ENCODE data around the gene TGM3.

TGM3 gene

DNA sequence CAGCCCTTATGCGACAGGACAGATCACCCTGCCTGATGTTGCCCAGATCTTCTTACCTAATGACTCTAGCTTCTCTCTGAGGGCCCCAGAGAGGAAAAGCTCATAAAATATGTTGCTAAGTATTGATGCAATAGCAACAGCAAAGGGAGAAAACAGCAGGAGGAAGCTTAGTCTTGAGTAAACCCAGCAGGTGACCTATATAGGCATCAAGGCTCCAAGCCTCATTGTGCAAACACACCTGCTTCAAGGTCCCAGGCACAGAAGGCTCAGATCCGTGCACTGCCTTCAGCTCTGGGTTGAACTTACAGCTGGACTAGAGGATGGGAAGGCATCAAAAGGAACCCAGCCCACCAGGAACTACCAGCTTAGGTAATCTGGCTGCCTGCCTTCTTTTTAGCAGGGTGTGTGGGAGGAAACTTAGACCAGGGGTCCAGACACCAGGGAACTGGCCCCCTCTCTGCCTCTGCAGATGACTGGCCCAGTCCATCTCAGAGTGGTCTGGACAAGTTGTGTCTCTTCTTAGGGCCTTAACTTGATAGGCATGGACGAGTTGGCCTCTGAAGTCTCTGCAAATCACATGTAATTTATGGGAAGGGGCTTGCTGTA, 34.4 kb downstream of the TGM3 start:
- Histone ChIP-seq H3K23ac (ENCODE audit: low read length in 2 of 2) (no peak overlapping the region), H3K27ac (ENCODE audit: low read length, poor library complexity, severe bottlenecking) (no peak overlapping the region), H2BK5ac (ENCODE audit: low read depth, low read length, poor library complexity, severe bottlenecking) (no peak overlapping the region), H2BK120ac (ENCODE audit: low read depth, low read length) (no peak overlapping the region), H3K18ac (ENCODE audit: low read depth in 1 of 2, low read length in 2 of 2) (no peak overlapping the region), H2BK15ac (ENCODE audit: low read depth, poor library complexity, severe bottlenecking) (no peak overlapping the region), H3K4ac (ENCODE audit: low read depth in 1 of 2, low read length in 2 of 2) (no peak overlapping the region), H3K4me1 (ENCODE audit: control insufficient read depth, insufficient read depth, low read depth, low read length) (peaks cover 2% of the 10 kb centered on the region), H3K79me1 (replicated peaks; ENCODE audit: low read length, poor library complexity, severe bottlenecking) (no peaks in the 10 kb centered on the region), H2AK5ac (ENCODE audit: low read length, severe bottlenecking) (no peak overlapping the region), H4K91ac (ENCODE audit: low read length) (no peak overlapping the region), H3K27me3 (ENCODE audit: control insufficient read depth in 1 of 2, insufficient read depth in 1 of 2, low read length in 2 of 2) (peaks cover 4 to 59% of the 10 kb centered on the region in 2 experiments), H3K9me3 (ENCODE audit: control insufficient read depth, low read length) (no peaks in the 10 kb centered on the region), H3K4me2 (ENCODE audit: low read length, poor library complexity, severe bottlenecking) (no peak overlapping the region), H3K14ac (ENCODE audit: low read length in 2 of 2) (no peak overlapping the region), H2AFZ (ENCODE audit: low read depth, low read length) (no peak overlapping the region), H3K36me3 (ENCODE audit: control insufficient read depth in 1 of 2, insufficient read depth in 2 of 2, low read depth in 1 of 2, low read length in 2 of 2) (no peaks in the 10 kb centered on the region), H3K9ac (ENCODE audit: low read length) (no peak overlapping the region), H3K4me3 (ENCODE audit: insufficient read depth in 1 of 2, low read depth in 1 of 2, low read length in 2 of 2) (no peak overlapping the region), H4K8ac (ENCODE audit: low read length) (no peak overlapping the region), H2BK12ac (ENCODE audit: low read length in 2 of 2) (no peak overlapping the region)
- 40% methylated on average over 2 of the region's 3 CpGs for WGBS
- no peak for DNase-seq

DNA sequence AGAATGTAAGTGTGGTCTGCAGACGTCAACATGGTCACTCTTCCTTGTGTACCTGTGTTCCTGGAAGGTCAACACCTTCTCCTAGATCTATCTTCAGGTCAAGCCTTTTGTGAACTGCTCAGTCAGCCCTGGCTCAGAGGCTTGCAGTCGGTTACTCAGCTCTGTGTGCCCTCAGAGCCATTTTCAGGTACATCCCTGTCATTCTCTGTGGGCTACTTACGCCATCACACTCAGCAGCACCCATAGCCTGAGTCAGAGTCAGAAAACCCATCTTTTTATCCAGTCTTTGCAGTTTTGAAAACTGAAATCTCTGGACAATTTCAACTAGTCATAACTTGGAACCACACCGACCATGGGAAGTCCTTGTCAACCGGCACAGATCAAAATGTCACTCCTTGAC, 35.3 kb downstream of the TGM3 start:
- H2AFZ ChIP-seq (ENCODE audit: low read depth, low read length) = no peak overlapping the region
- H3K4ac ChIP-seq (ENCODE audit: low read depth in 1 of 2, low read length in 2 of 2) = no peak overlapping the region
- H4K91ac ChIP-seq (ENCODE audit: low read length) = no peak overlapping the region
- no peak overlapping the region for H2BK12ac ChIP-seq (ENCODE audit: low read length in 2 of 2)
- H2BK15ac ChIP-seq (ENCODE audit: low read depth, poor library complexity, severe bottlenecking) = no peak overlapping the region
- 65% methylated on average over 5 of the region's 5 CpGs for WGBS
- no peak overlapping the region for H3K4me3 ChIP-seq (ENCODE audit: insufficient read depth in 1 of 2, low read depth in 1 of 2, low read length in 2 of 2)
- H3K27ac ChIP-seq (ENCODE audit: low read length, poor library complexity, severe bottlenecking) = no peak overlapping the region
- H4K8ac ChIP-seq (ENCODE audit: low read length) = no peak overlapping the region
- H3K18ac ChIP-seq (ENCODE audit: low read depth in 1 of 2, low read length in 2 of 2) = no peak overlapping the region
- H3K27me3 ChIP-seq (ENCODE audit: control insufficient read depth in 1 of 2, insufficient read depth in 1 of 2, low read length in 2 of 2) = peaks cover 8 to 62% of the 10 kb centered on the region in 2 experiments
- no peak overlapping the region for H2BK120ac ChIP-seq (ENCODE audit: low read depth, low read length)
- DNase-seq = no peak
- H3K4me1 ChIP-seq (ENCODE audit: control insufficient read depth, insufficient read depth, low read depth, low read length) = peaks cover 2% of the 10 kb centered on the region
- no peak overlapping the region for H2AK5ac ChIP-seq (ENCODE audit: low read length, severe bottlenecking)
- no peak overlapping the region for H3K14ac ChIP-seq (ENCODE audit: low read length in 2 of 2)
- no peaks in the 10 kb centered on the region for H3K36me3 ChIP-seq (ENCODE audit: control insufficient read depth in 1 of 2, insufficient read depth in 2 of 2, low read depth in 1 of 2, low read length in 2 of 2)
- no peaks in the 10 kb centered on the region for H3K79me1 ChIP-seq (replicated peaks; ENCODE audit: low read length, poor library complexity, severe bottlenecking)
- no peak overlapping the region for H3K9ac ChIP-seq (ENCODE audit: low read length)
- H3K23ac ChIP-seq (ENCODE audit: low read length in 2 of 2) = no peak overlapping the region
- no peak overlapping the region for H2BK5ac ChIP-seq (ENCODE audit: low read depth, low read length, poor library complexity, severe bottlenecking)
- no peaks in the 10 kb centered on the region for H3K9me3 ChIP-seq (ENCODE audit: control insufficient read depth, low read length)
- H3K4me2 ChIP-seq (ENCODE audit: low read length, poor library complexity, severe bottlenecking) = no peak overlapping the region

DNA sequence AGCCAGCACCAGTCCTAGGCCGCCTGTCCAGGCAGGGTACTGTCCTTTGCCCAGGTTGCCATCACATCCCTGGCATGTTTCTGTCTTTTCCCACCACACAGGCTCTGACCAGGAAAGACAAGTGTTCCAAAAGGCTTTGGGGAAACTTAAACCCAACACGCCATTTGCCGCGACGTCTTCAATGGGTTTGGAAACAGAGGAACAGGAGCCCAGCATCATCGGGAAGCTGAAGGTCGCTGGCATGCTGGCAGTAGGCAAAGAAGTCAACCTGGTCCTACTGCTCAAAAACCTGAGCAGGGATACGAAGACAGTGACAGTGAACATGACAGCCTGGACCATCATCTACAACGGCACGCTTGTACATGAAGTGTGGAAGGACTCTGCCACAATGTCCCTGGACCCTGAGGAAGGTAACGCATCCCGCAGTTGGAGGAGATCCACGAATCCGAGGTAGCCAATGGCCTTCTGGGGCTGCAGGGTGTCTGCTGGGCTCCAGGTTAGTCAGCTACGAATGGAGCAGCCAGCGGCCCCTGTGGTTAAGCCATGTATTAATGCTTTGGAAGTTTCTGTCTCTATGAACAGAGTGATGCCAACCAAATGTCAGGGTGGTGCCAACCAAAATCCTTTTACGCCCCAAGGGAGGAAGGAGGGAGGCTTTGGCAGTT, 36.2 kb downstream of the TGM3 start:
- Histone ChIP-seq H4K8ac (ENCODE audit: low read length) (no peak overlapping the region), H3K27ac (ENCODE audit: low read length, poor library complexity, severe bottlenecking) (no peak overlapping the region), H3K14ac (ENCODE audit: low read length in 2 of 2) (no peak overlapping the region), H2BK120ac (ENCODE audit: low read depth, low read length) (no peak overlapping the region), H2BK15ac (ENCODE audit: low read depth, poor library complexity, severe bottlenecking) (no peak overlapping the region), H3K36me3 (ENCODE audit: control insufficient read depth in 1 of 2, insufficient read depth in 2 of 2, low read depth in 1 of 2, low read length in 2 of 2) (no peaks in the 10 kb centered on the region), H3K4ac (ENCODE audit: low read depth in 1 of 2, low read length in 2 of 2) (no peak overlapping the region), H4K91ac (ENCODE audit: low read length) (no peak overlapping the region), H3K9me3 (ENCODE audit: control insufficient read depth, low read length) (no peaks in the 10 kb centered on the region), H2AK5ac (ENCODE audit: low read length, severe bottlenecking) (no peak overlapping the region), H2BK5ac (ENCODE audit: low read depth, low read length, poor library complexity, severe bottlenecking) (no peak overlapping the region), H2BK12ac (ENCODE audit: low read length in 2 of 2) (no peak overlapping the region), H3K18ac (ENCODE audit: low read depth in 1 of 2, low read length in 2 of 2) (no peak overlapping the region), H3K9ac (ENCODE audit: low read length) (no peak overlapping the region), H3K4me1 (ENCODE audit: control insufficient read depth, insufficient read depth, low read depth, low read length) (peaks cover 2% of the 10 kb centered on the region), H3K79me1 (replicated peaks; ENCODE audit: low read length, poor library complexity, severe bottlenecking) (no peaks in the 10 kb centered on the region), H2AFZ (ENCODE audit: low read depth, low read length) (no peak overlapping the region), H3K23ac (ENCODE audit: low read length in 2 of 2) (no peak overlapping the region), H3K27me3 (ENCODE audit: control insufficient read depth in 1 of 2, insufficient read depth in 1 of 2, low read length in 2 of 2) (peaks cover 8 to 65% of the 10 kb centered on the region in 2 experiments), H3K4me2 (ENCODE audit: low read length, poor library complexity, severe bottlenecking) (no peak overlapping the region), H3K4me3 (ENCODE audit: insufficient read depth in 1 of 2, low read depth in 1 of 2, low read length in 2 of 2) (no peak overlapping the region)
- WGBS = 85% methylated on average over 16 of the region's 17 CpGs
- no peak for DNase-seq

DNA sequence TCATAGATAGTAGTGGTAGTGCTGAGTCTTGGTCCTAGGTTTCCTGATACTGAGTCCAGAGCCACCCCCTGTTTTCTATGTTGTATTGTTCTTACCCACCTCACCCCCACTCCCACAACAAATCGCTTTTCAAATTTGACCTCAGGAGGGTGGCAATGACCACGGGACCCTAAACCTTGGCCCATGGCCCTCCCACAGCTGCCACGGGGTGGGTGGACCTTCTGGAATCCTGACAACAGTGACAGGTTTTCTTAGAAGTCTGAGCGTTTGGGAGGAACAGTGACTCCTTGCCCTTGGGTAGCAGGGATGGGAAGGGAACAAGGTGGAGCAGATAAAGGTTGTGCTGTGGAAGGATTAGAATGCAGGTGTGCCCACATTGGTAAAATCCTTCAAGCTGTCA, 36.9 kb downstream of the TGM3 start:
- WGBS = 76% methylated on average over 4 of the region's 4 CpGs
- Histone ChIP-seq H2BK5ac (ENCODE audit: low read depth, low read length, poor library complexity, severe bottlenecking) (no peak overlapping the region), H3K4me3 (ENCODE audit: insufficient read depth in 1 of 2, low read depth in 1 of 2, low read length in 2 of 2) (no peak overlapping the region), H3K27ac (ENCODE audit: low read length, poor library complexity, severe bottlenecking) (no peak overlapping the region), H2BK120ac (ENCODE audit: low read depth, low read length) (no peak overlapping the region), H3K79me1 (replicated peaks; ENCODE audit: low read length, poor library complexity, severe bottlenecking) (no peaks in the 10 kb centered on the region), H2AK5ac (ENCODE audit: low read length, severe bottlenecking) (no peak overlapping the region), H3K4me2 (ENCODE audit: low read length, poor library complexity, severe bottlenecking) (no peak overlapping the region), H3K14ac (ENCODE audit: low read length in 2 of 2) (no peak overlapping the region), H2BK15ac (ENCODE audit: low read depth, poor library complexity, severe bottlenecking) (no peak overlapping the region), H3K9ac (ENCODE audit: low read length) (no peak overlapping the region), H3K18ac (ENCODE audit: low read depth in 1 of 2, low read length in 2 of 2) (no peak overlapping the region), H3K36me3 (ENCODE audit: control insufficient read depth in 1 of 2, insufficient read depth in 2 of 2, low read depth in 1 of 2, low read length in 2 of 2) (no peaks in the 10 kb centered on the region), H2AFZ (ENCODE audit: low read depth, low read length) (no peak overlapping the region), H3K23ac (ENCODE audit: low read length in 2 of 2) (no peak overlapping the region), H4K8ac (ENCODE audit: low read length) (no peak overlapping the region), H3K4ac (ENCODE audit: low read depth in 1 of 2, low read length in 2 of 2) (no peak overlapping the region), H4K91ac (ENCODE audit: low read length) (no peak overlapping the region), H3K27me3 (ENCODE audit: control insufficient read depth in 1 of 2, insufficient read depth in 1 of 2, low read length in 2 of 2) (peaks cover 8 to 65% of the 10 kb centered on the region in 2 experiments), H3K9me3 (ENCODE audit: control insufficient read depth, low read length) (no peaks in the 10 kb centered on the region), H3K4me1 (ENCODE audit: control insufficient read depth, insufficient read depth, low read depth, low read length) (peaks cover 2% of the 10 kb centered on the region), H2BK12ac (ENCODE audit: low read length in 2 of 2) (no peak overlapping the region)
- DNase-seq = no peak

Data from mesenchymal stem cell (in vitro differentiated cells and primary cell).